ENCODE results near the gene LRRC8A. TPM values are rescaled to one million over a fixed set of nuclear protein-coding genes. Genes with fewer than 3 reads are reported as not detected.

Gene LRRC8A
- polyA plus RNA-seq (2013, experiment 1 of 2): 28.5 TPM
- polyA plus RNA-seq (2013, experiment 2 of 2): 29.6 TPM

DNA sequence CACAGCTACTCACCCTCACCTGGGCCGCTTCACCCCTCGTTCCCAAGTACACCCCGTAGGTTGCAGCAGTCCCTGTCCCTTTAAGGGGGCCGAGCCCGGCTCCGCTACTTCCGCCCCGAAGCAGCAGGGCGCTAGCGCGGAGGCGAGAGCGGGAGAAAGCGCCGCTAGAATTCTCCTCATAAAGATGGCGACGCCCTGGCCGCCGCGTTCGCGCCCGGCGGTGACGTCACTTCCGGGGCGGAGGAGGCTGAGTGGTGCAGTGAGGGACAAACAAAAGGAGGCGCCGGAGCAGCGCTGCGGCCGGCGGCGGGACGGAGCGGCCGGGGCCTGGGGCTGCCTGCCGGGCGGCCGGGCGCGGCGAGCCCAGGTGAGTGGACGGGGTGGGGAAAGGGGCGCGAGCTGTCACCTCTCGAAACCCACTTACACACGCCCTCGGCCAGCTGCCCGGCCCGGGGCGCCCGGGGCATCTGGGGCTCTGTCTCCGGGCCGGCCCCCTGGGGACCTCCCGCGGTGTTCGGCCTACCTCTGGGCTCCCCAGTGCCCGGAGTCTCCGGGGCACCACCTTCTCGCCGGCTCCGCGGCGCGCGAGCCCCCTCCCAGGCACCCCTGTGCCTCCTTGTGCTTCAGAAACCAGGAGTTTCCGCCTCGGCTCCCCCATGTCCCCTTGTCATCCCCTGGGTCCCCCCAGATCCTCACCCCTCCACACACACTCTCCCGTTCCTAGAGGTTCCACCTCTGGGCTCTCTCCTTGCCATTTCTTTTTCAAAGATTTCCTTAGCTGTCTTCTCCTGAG is at the start of gene LRRC8A, which contains the start of gene KYAT1:
TSS of gene LRRC8A (plus strand) at position 250 of the 793 bp plus-strand sequence. CDS start 25,032 bp downstream, outside the sequence.
TSS of gene KYAT1 (minus strand) at position 67 of the 793 bp plus-strand sequence. CDS start 36,545 bp downstream, outside the sequence.
- peak within 1 kb of the TSS; percentile 74 for H3K4me2 ChIP-seq (ENCODE audit: insufficient read depth, low read length, poor library complexity, severe bottlenecking)
- no peak within 1 kb of the TSS for H4K8ac ChIP-seq (ENCODE audit: low read depth, low read length)
- H2BK12ac ChIP-seq (ENCODE audit: low read length): no peak within 1 kb of the TSS
- H3K27me3 ChIP-seq (ENCODE audit: control insufficient read depth in 3 of 3, insufficient read depth in 3 of 3, low read depth in 1 of 3, low read length in 3 of 3): no peaks in the 10 kb centered on the region
- peak within 1 kb of the TSS; percentile 76 for H3K23ac ChIP-seq (ENCODE audit: low read depth, low read length, poor library complexity)
- peak within 1 kb of the TSS; percentile 93 to 97 for H3K4me3 ChIP-seq (ENCODE audit: low read length in 2 of 2)
- no peak within 1 kb of the TSS for H4K91ac ChIP-seq (ENCODE audit: low read depth, low read length, poor library complexity)
- H3K4me1 ChIP-seq (ENCODE audit: control insufficient read depth in 2 of 2, insufficient read depth in 1 of 2, low read depth in 1 of 2, low read length in 2 of 2): peaks cover 2 to 7% of the 10 kb centered on the region in 2 donors
- H3K9me3 ChIP-seq (replicated peaks in 1 of 2; ENCODE audit: control insufficient read depth in 2 of 2, insufficient read depth in 1 of 2, low read depth in 1 of 2, low read length in 2 of 2): peaks cover 0 to 2% of the 10 kb centered on the region in 2 donors
- H2BK15ac ChIP-seq (ENCODE audit: low read length): no peak within 1 kb of the TSS
- peak within 1 kb of the TSS; percentile 69 for H3K27ac ChIP-seq (replicated peaks; ENCODE audit: low read length)
- peak within 1 kb of the TSS; percentile 97 for H2AFZ ChIP-seq (ENCODE audit: low read length)
- no peak within 1 kb of the TSS for H2BK120ac ChIP-seq (ENCODE audit: low read depth, low read length)
- no CpG with 5 or more reads among the region's 70 CpGs for WGBS, 2 donors (ENCODE audit: extremely low coverage in 2 of 2, insufficient read length in 2 of 2, insufficient replicate concordance in 1 of 2)
- peak within 1 kb of the TSS; percentile 45 for H2BK5ac ChIP-seq (ENCODE audit: low read length)
- DNase-seq (ENCODE audit: low spot score): peak; percentile 97
- H3K9ac ChIP-seq (ENCODE audit: low read depth, low read length, poor library complexity): peak within 1 kb of the TSS; percentile 95
- H3K79me1 ChIP-seq (ENCODE audit: low read depth, low read length): peaks cover 11% of the 10 kb centered on the region
- peaks cover 12 to 24% of the 10 kb centered on the region in 2 donors for H3K36me3 ChIP-seq (replicated peaks in 1 of 2; ENCODE audit: control insufficient read depth in 2 of 2, insufficient read depth in 2 of 2, low read length in 2 of 2)
- no peak within 1 kb of the TSS for H3K4ac ChIP-seq (ENCODE audit: low read length)
- no peak within 1 kb of the TSS for H3K14ac ChIP-seq (ENCODE audit: low read length)
- no peak within 1 kb of the TSS for H2AK5ac ChIP-seq (ENCODE audit: low read depth, low read length)
- H3K18ac ChIP-seq (ENCODE audit: low read length): peak within 1 kb of the TSS; percentile 92

DNA sequence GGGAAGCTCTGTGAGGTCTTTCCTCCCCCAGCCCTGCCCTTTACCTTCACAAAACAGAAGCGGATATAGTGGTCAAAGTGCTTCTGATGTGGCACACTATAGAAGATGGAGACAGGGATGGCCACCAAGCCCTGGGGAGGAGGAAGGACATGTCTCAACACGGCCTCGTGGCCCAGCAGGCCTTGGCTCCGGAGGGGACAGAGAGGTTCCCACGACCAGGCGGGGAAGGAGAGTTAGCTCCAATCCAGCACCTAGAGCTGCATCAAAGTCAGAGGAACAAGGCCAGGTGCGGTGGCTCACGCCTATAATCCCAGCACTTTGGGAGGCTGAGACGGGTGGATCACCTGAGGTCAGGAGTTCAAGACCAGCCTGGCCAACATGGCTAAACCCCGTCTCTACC is 48.2 kb upstream of the LRRC8A start:
- DNase-seq (ENCODE audit: low spot score): no peak
- Histone ChIP-seq H3K27ac (replicated peaks; ENCODE audit: low read length) (no peak overlapping the region), H3K4me1 (ENCODE audit: control insufficient read depth in 2 of 2, insufficient read depth in 1 of 2, low read depth in 1 of 2, low read length in 2 of 2) (peaks cover 3 to 4% of the 10 kb centered on the region in 2 donors), H3K18ac (ENCODE audit: low read length) (no peak overlapping the region), H2BK120ac (ENCODE audit: low read depth, low read length) (no peak overlapping the region), H3K4me3 (ENCODE audit: low read length in 2 of 2) (peak overlapping the region in 1 of 2 donors; percentile 11), H3K4ac (ENCODE audit: low read length) (no peak overlapping the region), H3K36me3 (replicated peaks in 1 of 2; ENCODE audit: control insufficient read depth in 2 of 2, insufficient read depth in 2 of 2, low read length in 2 of 2) (peaks cover 13 to 35% of the 10 kb centered on the region in 2 donors), H2AK5ac (ENCODE audit: low read depth, low read length) (no peak overlapping the region), H3K14ac (ENCODE audit: low read length) (no peak overlapping the region), H4K8ac (ENCODE audit: low read depth, low read length) (no peak overlapping the region), H3K79me1 (ENCODE audit: low read depth, low read length) (peaks cover 2% of the 10 kb centered on the region), H2BK12ac (ENCODE audit: low read length) (no peak overlapping the region), H2BK15ac (ENCODE audit: low read length) (no peak overlapping the region), H3K9ac (ENCODE audit: low read depth, low read length, poor library complexity) (no peak overlapping the region), H3K27me3 (ENCODE audit: control insufficient read depth in 3 of 3, insufficient read depth in 3 of 3, low read depth in 1 of 3, low read length in 3 of 3) (no peaks in the 10 kb centered on the region), H3K4me2 (ENCODE audit: insufficient read depth, low read length, poor library complexity, severe bottlenecking) (no peak overlapping the region), H2BK5ac (ENCODE audit: low read length) (no peak overlapping the region), H3K9me3 (replicated peaks in 1 of 2; ENCODE audit: control insufficient read depth in 2 of 2, insufficient read depth in 1 of 2, low read depth in 1 of 2, low read length in 2 of 2) (no peaks in the 10 kb centered on the region), H2AFZ (ENCODE audit: low read length) (no peak overlapping the region), H3K23ac (ENCODE audit: low read depth, low read length, poor library complexity) (no peak overlapping the region), H4K91ac (ENCODE audit: low read depth, low read length, poor library complexity) (no peak overlapping the region)
- no CpG with 5 or more reads among the region's 10 CpGs for WGBS, 2 donors (ENCODE audit: extremely low coverage in 2 of 2, insufficient read length in 2 of 2, insufficient replicate concordance in 1 of 2)

DNA sequence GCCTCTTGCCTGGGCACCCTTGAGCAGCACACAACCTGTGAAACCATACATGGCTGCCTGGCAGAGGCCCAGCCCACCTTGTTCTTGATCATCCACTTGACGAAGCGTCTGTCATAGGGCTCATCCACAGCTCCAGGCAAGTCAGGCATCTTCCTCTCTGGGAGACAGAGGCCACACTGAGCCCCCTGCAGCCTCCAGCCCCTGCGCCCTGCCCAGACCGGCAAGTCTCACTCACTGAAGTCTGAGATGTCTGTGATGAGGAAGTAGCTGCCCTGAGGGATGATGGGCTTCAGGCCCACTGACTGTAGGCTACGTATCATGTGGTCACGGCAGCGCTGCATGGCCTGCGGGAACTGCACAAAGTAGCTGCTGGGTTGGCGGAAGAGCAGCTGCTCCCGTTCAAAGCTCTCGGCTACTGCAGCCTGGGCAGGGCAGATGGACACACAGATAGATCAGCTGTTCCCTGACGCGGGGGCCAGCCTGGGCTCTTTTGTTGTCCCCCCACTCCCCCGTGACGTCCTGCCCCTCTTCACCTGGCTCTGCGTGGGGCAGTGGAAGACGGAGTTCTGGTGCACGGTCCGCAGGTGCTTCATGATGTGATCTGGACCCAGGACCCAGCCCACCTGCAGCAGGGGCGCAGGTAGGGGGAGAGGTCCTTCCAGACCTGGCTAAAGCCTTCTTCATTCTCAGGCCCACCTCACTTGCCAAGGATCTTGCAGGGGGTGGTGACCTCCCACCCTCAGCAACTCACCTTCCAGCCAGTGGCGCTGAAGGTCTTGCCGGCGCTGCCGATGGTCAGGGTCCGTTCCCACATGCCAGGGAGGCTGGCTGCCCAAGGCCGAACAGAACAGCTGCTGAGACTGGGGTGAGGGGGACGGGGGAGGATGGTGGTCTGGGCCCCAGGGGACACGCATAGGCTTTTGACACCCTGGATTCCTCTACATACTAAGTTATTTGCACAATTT is 46.4 kb upstream of the LRRC8A start:
- Histone ChIP-seq H3K23ac (ENCODE audit: low read depth, low read length, poor library complexity) (peak overlapping the region; percentile 20), H2BK15ac (ENCODE audit: low read length) (no peak overlapping the region), H4K8ac (ENCODE audit: low read depth, low read length) (no peak overlapping the region), H2BK12ac (ENCODE audit: low read length) (no peak overlapping the region), H2BK5ac (ENCODE audit: low read length) (no peak overlapping the region), H3K79me1 (ENCODE audit: low read depth, low read length) (peaks cover 2% of the 10 kb centered on the region), H3K27ac (replicated peaks; ENCODE audit: low read length) (no peak overlapping the region), H3K9ac (ENCODE audit: low read depth, low read length, poor library complexity) (peak overlapping the region; percentile 30), H3K18ac (ENCODE audit: low read length) (no peak overlapping the region), H2AK5ac (ENCODE audit: low read depth, low read length) (no peak overlapping the region), H3K4me1 (ENCODE audit: control insufficient read depth in 2 of 2, insufficient read depth in 1 of 2, low read depth in 1 of 2, low read length in 2 of 2) (no peaks in the 10 kb centered on the region), H3K14ac (ENCODE audit: low read length) (no peak overlapping the region), H3K4me2 (ENCODE audit: insufficient read depth, low read length, poor library complexity, severe bottlenecking) (no peak overlapping the region), H3K9me3 (replicated peaks in 1 of 2; ENCODE audit: control insufficient read depth in 2 of 2, insufficient read depth in 1 of 2, low read depth in 1 of 2, low read length in 2 of 2) (no peaks in the 10 kb centered on the region), H3K4me3 (ENCODE audit: low read length in 2 of 2) (no peak overlapping the region), H3K36me3 (replicated peaks in 1 of 2; ENCODE audit: control insufficient read depth in 2 of 2, insufficient read depth in 2 of 2, low read length in 2 of 2) (peaks cover 13 to 36% of the 10 kb centered on the region in 2 donors), H3K27me3 (ENCODE audit: control insufficient read depth in 3 of 3, insufficient read depth in 3 of 3, low read depth in 1 of 3, low read length in 3 of 3) (no peaks in the 10 kb centered on the region), H3K4ac (ENCODE audit: low read length) (no peak overlapping the region), H4K91ac (ENCODE audit: low read depth, low read length, poor library complexity) (no peak overlapping the region), H2BK120ac (ENCODE audit: low read depth, low read length) (peak overlapping the region; percentile 72), H2AFZ (ENCODE audit: low read length) (no peak overlapping the region)
- DNase-seq (ENCODE audit: low spot score): no peak
- no CpG with 5 or more reads among the region's 28 CpGs for WGBS, 2 donors (ENCODE audit: extremely low coverage in 2 of 2, insufficient read length in 2 of 2, insufficient replicate concordance in 1 of 2)

Data from neuronal stem cell (in vitro differentiated cells).